ENCODE data around the gene SRRM5.
A peak's percentile ranks its signal among the peaks of the same experiment; 100 is the strongest.

GRCh38 chr19:43639519-43640423, 27.9 kb downstream of the SRRM5 start, which contains the start of gene CADM4:
- TF ChIP-seq CTCF (IDR thresholded peaks at IDR 0.05) = no peak
- no peak for TF ChIP-seq POLR2AphosphoS5 (IDR thresholded peaks at IDR 0.05)
- TF ChIP-seq POLR2A (IDR thresholded peaks at IDR 0.05) = peak; percentile 22
